Liver (tissue), 9 donors: ENCODE data around the gene GPR149. TPM values are rescaled to one million over a fixed set of nuclear protein-coding genes. Genes with fewer than 3 reads are reported as not detected.

Experiments used
- DNase-seq: peaks from one replicate; pipeline ENCODE4 v3.0.0-alpha.2; 2017; ENCODE audit warnings: low spot score
- H3K27ac ChIP-seq, 2 donors: one replicate each; pipeline ENCODE4 v1.7.0; 2013; ENCODE audit warnings: inconsistent platforms in 2 of 2, low read length in 2 of 2, control low read depth in 1 of 2, low read depth in 1 of 2, mild to moderate bottlenecking in 1 of 2
- H3K27me3 ChIP-seq, 4 donors: one replicate each; pipeline versions ENCODE4 v1.6.1 to v1.7.0; 2013; ENCODE audit warnings: low read length in 3 of 4, inconsistent platforms in 1 of 4, mild to moderate bottlenecking in 1 of 4, moderate library complexity in 1 of 4; ENCODE audit not compliant: control insufficient read depth in 4 of 4, insufficient read depth in 4 of 4
- H3K36me3 ChIP-seq, 4 donors: one replicate each; pipeline versions ENCODE4 v1.6.1 to v1.7.0; 2013; ENCODE audit warnings: low read length in 3 of 4, mild to moderate bottlenecking in 3 of 4, low read depth in 1 of 4, moderate library complexity in 1 of 4; ENCODE audit not compliant: control insufficient read depth in 4 of 4, insufficient read depth in 3 of 4
- H3K4me1 ChIP-seq, 4 donors: one replicate each; pipeline versions ENCODE4 v1.6.1 to v1.7.0; 2013; ENCODE audit warnings: low read length in 3 of 4, mild to moderate bottlenecking in 3 of 4, moderate library complexity in 1 of 4; ENCODE audit not compliant: control insufficient read depth in 4 of 4, insufficient read depth in 4 of 4
- H3K4me3 ChIP-seq, 3 donors: one replicate each; pipeline versions ENCODE4 v1.6.1 to v1.7.0; 2013; ENCODE audit warnings: low read length in 3 of 3, control low read depth in 1 of 3, low read depth in 1 of 3, mild to moderate bottlenecking in 1 of 3
- H3K9ac ChIP-seq, 2 donors: one replicate each; pipeline ENCODE4 v1.7.0; 2013; ENCODE audit warnings: low read length in 2 of 2, mild to moderate bottlenecking in 2 of 2, moderate library complexity in 2 of 2, control low read depth in 1 of 2, low read depth in 1 of 2
- H3K9me3 ChIP-seq, 4 donors: one replicate each; pipeline versions ENCODE4 v1.6.1 to v1.7.0; 2013; ENCODE audit warnings: low read length in 3 of 4; ENCODE audit not compliant: control insufficient read depth in 4 of 4
- ATF3 ChIP-seq: IDR thresholded peaks from 2 replicates; pipeline ENCODE4 v1.6.1; 2016; ENCODE audit warnings: antibody characterized with exemption
- CTCF ChIP-seq: fragments of 150-350 bp; IDR thresholded peaks from 2 replicates; pipeline ENCODE4 v1.5.1; 2017; ENCODE audit warnings: improper control_type of control experiment, low read depth, low read length; ENCODE audit not compliant: missing input control
- FOXA2 ChIP-seq: IDR thresholded peaks from 2 replicates; pipeline ENCODE4 v1.6.1; 2016; ENCODE audit warnings: antibody characterized with exemption
- HNF4A ChIP-seq, 2 donors: conservative IDR thresholded peaks; 2 replicates each; pipeline ENCODE4 v1.6.1; 2016; ENCODE audit warnings: antibody characterized with exemption in 2 of 2, mild to moderate bottlenecking in 2 of 2
- REST ChIP-seq: IDR thresholded peaks from 2 replicates; pipeline ENCODE4 v1.6.1; 2016; ENCODE audit warnings: antibody characterized with exemption, mild to moderate bottlenecking
- SP1 ChIP-seq: IDR thresholded peaks from 2 replicates; pipeline ENCODE4 v1.6.1; 2018; ENCODE audit warnings: antibody characterized with exemption, mild to moderate bottlenecking
- ZBTB33 ChIP-seq: IDR thresholded peaks from 2 replicates; pipeline ENCODE4 v1.6.1; 2016; ENCODE audit warnings: antibody characterized with exemption
- WGBS: extraction: QIAGEN DNeasy Blood & Tissue Kit; methylation state at CpG from one replicate; pipeline ENCODE4 v1.1.7; 2013; 5-methylcytosine and 5-hydroxymethylcytosine counted together
- polyA plus RNA-seq, 2 donors: library from polyadenylated mRNA; stranded (reverse) in 1 of 2; unstranded in 1 of 2; fragments of 200-250 nt in 1 of 2; fragments of >200 nt in 1 of 2; fragmentation: Nextera tagmentation in 1 of 2; extraction: Ambion mirVana in 1 of 2; gene quantifications; one replicate each; pipeline versions ENCODE4 v1.2.1 to v1.2.3, GENCODE V29; 2013 to 2015
- total RNA-seq, 2 donors: library from RNA; depleted of rRNA; stranded (reverse); fragments of >200 nt; gene quantifications; one replicate each; pipeline ENCODE4 v1.2.3, GENCODE V29; 2014
- donor health status: healthy.
- donor health status: healthy.
- donor health status: healthy.
- donor health status: healthy.
- donor health status: healthy.

Gene GPR149
- total and polyA plus RNA-seq, 4 donors = not detected

- no peaks in the 10 kb centered on the region for H3K36me3 ChIP-seq
- no peak overlapping the region for H3K27ac ChIP-seq
- peaks cover 0 to 1% (median 0%) of the 10 kb centered on the region in 4 donors for H3K9me3 ChIP-seq
- H3K27me3 ChIP-seq = no peaks in the 10 kb centered on the region
- TF ChIP-seq SP1 = no peak
- no peak for TF ChIP-seq FOXA2
- no peak for TF ChIP-seq HNF4A (conservative IDR thresholded peaks at IDR 0.05)
- TF ChIP-seq ZBTB33 = no peak
- TF ChIP-seq CTCF = no peak
- TF ChIP-seq REST = no peak
- peaks cover 0 to 3% (median under 1%) of the 10 kb centered on the region in 4 donors for H3K4me1 ChIP-seq
- no peak for DNase-seq
- WGBS = 74% methylated on average over 3 of the region's 3 CpGs
- no peak overlapping the region for H3K9ac ChIP-seq
- H3K4me3 ChIP-seq = no peak overlapping the region
Measured at GRCh38 chr3:154389861-154390260, 40.1 kb downstream of the GPR149 start.

- Histone ChIP-seq H3K9me3 (no peaks in the 10 kb centered on the region), H3K4me3 (no peak overlapping the region), H3K36me3 (no peaks in the 10 kb centered on the region), H3K27me3 (no peaks in the 10 kb centered on the region), H3K4me1 (peaks cover 0 to 8% (median 3%) of the 10 kb centered on the region in 4 donors), H3K27ac (no peak overlapping the region), H3K9ac (no peak overlapping the region)
- DNase-seq = no peak
- TF ChIP-seq HNF4A (conservative IDR thresholded peaks at IDR 0.05) (peak in 1 of 2 donors; percentile 33), SP1 (no peak)
Measured at GRCh38 chr3:154384479-154384878, 45.5 kb downstream of the GPR149 start.

GRCh38 chr3:154378311-154378710, 51.7 kb downstream of the GPR149 start:
- Histone ChIP-seq H3K27me3 (no peaks in the 10 kb centered on the region), H3K4me3 (no peak overlapping the region), H3K4me1 (no peaks in the 10 kb centered on the region), H3K36me3 (no peaks in the 10 kb centered on the region), H3K27ac (no peak overlapping the region), H3K9ac (no peak overlapping the region), H3K9me3 (no peaks in the 10 kb centered on the region)
- no peak for TF ChIP-seq ATF3
- DNase-seq = no peak
- 72% methylated on average over 2 of the region's 2 CpGs for WGBS
